Cerebellar nuclear complex (tissue), 1 donor: ENCODE measurements around the gene HECA.
"Not testable (repeated sequence)": the region's sequence is repeated elsewhere in the genome, so short reads cannot be mapped to it uniquely, and the experiment has no call there.

ENCODE experiments used
- DNase-seq, 2 experiments: peaks; one replicate each; lab custom pipeline; 2025; lab: John Stamatoyannopoulos, UW

Gene HECA

DNA sequence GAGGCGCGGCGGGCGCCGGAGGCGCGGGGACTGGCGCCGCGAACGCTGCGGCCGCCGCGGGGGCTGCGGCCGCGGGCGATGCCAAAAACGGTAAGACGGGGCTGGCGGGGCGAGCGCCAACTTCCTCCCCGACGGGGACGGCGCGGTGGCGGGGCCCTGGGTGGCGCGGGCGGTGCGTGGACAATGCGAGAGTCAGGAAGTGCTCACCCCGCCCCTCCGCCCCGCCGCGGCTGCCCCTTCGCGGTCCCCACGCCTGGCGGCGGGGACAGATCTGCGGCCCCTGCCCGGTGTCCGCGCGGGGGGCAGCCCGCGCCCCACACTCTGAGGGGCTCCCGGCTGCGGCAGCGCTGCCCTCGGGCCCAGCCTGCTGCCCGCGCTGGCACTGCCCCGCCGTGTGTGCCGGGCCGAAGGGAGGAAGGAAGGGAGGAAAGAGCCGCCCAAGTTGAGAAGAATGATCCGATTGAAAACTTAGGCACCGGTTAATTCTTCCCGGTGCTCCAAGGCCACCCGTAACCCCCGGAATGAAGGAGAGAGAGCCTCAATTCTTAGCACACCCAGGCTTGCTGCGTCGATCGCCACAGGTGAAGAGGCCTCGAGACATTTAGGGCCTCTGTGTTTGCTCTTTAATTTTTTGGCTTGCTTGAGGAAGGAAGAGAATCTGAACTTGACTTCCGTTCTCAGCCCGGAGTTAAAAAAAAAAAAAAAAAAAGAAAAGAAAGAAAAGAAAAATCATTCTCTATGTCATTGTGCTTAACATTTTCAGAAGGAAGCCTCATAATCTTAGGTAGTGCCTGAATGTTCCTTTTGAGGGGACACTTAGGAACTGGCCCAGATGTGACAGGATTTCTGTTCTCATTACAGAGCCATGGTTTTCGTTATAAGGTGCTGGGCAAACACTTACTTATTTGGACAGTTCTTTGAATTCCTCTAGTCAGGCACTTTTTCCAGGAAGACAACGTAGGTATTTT is 982 bp downstream of the HECA start:
- DNase-seq, result no peak

DNA sequence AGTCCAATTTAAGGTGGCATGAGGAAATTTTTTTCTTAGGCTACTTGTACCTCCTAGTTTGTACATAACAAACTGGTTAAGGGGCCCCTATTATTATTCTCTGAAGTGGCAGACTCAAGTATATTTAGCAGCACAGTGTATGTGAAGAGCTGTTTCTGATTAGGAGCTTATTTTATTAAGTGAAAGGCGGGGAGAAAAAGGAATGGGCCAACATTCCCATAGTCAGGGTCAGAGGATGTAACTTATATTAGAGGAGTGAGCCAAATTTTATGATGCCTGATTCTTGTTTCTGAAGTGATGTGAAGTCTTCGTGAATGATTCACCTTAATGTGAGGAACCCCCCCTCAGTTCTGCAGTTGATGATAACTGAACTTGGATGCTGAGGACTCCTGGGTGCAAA is 2.8 kb downstream of the HECA start:
- DNase-seq, result no peak

DNA sequence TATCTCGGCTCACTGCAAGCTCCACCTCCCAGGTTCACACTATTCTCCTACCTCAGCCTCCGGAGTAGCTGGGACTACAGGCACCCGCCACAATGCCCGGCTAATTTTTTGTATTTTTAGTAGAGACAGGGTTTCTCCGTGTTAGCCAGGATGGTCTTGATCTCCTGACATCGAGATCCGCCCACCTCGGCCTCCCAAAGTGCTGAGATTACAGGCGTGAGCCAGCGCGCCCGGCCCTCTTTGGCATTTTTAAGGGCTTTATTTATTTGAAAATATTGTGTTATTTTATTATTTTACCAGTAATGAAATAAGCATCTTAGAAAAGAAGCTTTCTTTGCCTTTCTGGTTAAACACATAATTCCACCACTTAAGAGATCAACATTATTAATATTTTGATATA is 6.0 kb downstream of the HECA start:
- not testable (repeated sequence) for DNase-seq

DNA sequence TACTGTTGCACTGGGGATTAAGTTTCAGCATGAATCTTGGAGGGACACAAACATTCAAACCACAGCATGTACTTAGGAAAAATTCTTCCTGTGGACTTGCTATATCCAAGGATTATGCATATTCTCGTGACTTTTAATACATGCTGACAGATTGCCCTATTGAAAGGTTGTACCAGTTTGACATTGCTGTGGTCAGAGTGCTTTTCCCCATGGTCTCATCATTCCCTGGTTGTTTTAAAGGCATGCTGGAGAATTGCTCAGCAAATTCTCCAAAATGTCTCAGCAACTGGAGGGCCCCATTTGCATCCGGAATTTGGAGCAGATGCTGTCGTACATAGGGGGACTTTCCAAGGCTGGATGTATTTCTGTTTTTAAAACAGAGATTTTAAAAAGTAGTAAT is 7.4 kb downstream of the HECA start:
- no peak for DNase-seq

DNA sequence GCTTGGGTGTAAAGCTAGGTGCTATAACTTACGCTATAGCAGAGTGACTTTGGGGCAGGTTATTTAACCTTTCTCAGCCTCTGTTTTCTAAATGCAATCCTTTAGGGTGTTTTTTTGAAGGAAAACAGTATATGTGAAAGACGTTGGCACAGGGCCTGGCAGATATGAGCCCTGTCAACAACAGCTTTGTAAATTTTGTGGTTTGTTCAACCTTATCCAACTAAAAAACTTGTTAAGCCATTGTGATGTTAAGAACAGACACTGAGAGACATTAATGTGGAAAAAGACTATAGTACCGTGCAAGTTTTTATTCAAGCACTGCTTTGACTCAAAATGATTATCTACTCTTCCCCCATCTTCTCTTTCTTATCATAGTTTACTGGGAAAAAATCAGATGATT is 8.2 kb downstream of the HECA start:
- no peak for DNase-seq

DNA sequence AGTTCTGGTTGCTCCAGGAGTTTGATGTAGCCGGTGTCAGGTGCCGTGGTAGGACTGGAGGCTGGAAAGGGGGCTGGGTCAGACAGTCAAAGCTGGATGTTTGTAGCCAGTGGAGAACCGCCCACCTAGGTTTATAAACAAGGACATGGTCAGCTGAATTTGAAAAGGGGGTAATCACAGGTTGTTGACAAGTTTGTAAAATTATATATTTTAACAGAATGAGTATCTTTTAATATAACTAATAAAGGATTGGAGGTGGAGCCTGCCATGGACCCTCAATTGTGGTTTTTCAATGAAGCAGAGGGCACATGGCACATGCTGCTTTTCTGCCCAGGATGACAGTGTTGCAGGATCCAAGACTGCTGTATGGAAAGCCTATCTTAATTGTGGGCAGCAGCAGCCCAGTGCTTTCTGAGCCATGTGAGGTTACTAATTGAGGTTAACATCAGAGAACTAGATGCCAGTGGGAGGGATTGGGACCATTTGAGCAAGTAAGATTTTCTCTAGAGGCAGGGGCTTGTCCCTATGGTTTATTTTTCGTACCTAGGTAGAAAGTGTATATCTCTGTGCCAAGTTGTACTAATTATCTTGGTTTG is 9.7 kb downstream of the HECA start:
- DNase-seq, result no peak

DNA sequence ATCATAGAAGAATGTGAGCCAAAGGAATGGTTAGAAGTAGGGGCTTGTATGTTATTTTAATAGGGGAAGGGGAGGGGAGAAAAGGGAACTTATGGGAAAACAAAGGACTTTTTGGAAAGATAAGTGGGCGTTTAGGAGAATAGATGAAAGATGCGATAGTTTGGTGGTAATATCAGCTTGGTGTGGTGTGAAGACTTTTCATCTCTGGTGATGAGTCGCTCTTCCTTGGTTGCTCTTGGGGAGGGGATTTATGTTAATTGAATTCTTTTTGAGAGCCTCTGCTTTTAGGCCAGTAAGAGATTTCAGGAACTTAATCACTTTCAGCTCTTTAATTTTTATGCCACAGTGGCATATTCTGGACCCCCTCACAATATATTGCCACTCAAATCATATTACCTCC is 10.8 kb downstream of the HECA start:
- DNase-seq, result no peak

DNA sequence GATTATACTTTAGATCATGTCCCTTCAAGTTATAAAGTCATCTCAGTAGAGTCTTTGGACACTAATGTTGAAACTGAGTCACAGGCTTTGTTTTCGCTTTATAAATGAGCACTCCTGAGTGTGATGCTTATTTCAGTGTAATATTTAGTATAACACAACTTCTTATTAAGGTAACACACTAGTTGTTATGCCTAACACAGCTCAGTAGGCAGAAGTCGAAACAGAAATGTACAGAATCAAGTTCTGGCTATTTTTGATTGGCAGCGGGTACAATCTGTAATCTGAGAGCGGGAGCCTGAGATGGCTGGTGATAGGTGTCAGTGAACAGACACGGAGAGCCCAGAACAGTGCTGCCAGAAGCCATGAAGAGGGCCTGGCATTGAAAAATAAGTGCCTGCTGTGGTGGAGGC is 11.4 kb downstream of the HECA start:
- DNase-seq, result no peak

DNA sequence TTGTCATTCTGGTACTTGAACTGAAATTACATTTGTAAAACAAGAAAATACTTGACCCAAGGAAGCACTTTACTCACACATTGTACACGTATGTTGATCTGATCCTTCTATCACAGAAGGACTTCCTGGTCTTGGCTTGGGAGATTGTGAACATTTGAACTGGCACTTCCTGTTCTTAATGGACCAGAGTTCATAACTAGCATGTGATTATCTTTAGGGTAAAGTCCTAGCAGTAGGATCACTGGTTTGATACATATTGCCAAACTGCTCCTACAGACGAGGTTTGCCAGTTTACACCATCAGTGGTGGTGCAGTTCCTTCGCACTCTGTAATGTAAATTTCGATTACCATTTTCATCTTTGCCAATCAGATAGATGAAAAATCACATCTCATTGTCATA is 12.7 kb downstream of the HECA start:
- no peak for DNase-seq

DNA sequence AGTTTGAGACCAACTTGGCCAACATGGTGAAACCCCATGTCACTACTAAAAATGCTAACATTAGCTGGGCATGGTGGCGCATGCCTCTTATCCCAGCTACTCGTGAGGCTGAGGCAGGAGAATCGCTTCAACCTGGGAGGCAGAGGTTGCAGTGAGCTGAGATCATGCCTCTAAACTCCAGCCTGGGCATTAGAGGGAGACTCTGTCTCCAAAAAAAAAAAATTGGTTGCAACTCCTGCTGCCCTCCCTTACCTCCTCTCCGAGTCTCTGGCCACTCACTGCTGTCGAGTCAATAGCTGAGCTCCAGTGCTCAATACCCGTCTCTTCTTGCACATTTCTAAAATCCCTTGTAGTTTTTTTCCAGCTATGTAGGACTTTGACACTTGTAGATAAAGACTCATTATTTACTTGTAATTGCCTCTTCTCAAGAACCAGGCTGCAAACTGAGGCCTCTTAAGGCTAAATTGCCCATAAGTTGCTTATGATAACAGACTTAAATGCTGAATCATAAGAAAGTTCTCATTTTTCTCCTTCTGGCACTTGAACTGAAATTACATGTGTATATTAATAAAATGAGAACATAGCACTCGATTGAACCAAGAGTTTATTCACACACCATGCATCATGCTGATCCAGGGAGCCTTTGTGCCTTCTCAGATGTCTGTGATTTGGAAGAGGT is 13.8 kb downstream of the HECA start:
- DNase-seq, result no peak

DNA sequence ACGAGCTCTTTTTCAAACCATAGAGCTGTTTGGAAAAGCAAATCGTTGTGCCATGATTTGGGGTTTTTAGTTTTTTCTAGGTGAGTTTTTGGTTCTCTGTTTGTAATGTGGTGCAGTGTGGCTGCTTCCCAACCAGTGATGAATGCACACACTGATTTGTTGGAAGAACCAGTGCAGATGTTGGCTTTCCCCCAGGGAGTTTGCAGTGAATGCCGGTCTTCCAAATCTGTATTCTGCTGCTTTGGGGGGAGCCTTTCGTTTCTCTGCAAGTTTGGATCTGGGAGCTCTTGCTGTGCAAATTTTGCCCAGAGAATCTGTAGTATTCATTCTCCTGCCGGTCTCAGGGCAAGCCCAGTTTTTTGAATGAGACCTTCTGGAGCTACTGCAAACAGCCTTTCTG is 14.5 kb downstream of the HECA start:
- no peak for DNase-seq

DNA sequence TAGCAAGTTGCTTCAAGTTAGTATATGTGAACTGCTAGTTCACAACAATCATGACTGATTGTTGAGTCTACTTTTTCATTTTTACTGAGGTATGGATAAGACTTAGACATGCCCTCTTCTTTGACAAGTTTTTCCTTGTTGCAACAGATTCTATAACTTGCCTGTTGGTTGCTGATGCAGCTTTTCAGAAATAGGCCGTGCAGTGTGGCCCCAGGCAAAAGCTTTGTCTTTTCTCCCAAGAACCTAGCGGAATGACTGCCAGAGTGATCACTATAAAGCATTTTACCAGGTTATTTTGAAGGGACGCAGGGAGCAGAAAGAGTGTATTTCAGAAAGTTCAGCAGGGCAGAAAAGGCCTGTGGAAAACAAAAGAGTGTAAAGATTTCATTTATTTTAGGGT is 16.0 kb downstream of the HECA start:
- no peak for DNase-seq

DNA sequence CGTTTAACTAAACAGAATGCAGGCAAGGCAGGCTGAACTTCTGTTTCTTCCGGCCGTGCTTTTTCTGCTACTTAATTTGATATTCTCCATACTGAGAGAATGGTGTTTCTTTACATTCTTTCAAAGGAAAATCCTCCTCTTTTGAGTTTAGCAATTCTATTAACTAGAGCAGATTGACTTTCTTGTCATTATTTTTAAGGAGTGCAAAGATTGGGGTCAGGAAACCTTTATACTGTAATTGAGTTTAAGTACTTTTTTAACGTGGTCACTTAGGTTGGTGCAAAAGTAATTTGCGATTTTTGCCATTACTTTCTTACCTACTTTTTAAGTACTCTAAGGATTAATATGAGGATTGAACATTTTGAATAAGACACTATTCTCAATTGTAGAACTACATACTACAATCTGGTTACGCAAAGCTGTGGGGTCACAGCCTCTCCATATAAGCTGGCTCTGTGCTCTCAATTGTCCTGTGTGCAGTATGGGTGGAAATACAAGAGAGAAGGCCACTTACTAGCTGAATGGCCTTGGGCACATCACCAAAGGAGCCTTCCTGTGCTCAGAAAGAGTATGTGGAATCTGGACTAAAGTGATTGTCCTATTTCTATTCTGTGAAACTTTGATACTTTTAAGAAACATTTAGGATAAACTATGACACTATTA is 16.7 kb downstream of the HECA start:
- no peak for DNase-seq

DNA sequence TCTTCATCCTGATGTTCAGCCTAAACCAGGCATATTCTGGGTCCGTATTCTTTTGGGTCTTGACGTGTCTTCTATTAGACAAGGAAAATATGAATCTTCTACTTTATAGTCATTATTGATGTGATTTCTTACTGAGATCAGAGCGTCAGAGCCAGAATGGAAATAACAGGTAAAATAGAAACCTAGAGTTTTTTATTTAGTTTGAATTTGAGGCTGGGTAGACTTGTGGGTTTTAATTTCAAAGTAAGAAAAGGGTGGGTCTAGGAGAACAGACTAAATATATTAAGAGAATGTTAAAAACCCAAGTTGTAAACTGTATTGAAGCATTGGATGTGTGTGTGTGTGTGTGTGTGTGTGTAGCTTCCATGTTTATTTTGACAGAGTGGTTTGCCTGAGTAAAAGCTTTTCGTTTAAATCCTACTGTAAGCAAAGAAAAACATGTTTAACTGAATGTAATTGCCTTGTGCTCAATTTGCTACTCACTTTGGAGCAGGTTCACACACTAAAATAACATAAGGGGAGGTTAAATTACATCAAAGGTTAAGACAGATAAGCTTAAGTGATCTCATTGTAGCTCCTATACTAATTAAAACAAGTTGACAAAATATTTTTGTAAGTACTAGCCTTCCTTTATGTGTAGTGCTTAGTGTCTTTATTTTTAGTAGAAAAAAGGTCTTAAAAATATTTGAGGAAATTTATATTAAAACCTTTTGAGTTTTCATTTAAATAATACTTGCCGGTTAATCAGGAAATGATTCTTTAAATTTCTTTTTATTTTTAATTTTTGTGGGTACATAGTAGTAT is 17.4 kb downstream of the HECA start:
- no peak for DNase-seq

DNA sequence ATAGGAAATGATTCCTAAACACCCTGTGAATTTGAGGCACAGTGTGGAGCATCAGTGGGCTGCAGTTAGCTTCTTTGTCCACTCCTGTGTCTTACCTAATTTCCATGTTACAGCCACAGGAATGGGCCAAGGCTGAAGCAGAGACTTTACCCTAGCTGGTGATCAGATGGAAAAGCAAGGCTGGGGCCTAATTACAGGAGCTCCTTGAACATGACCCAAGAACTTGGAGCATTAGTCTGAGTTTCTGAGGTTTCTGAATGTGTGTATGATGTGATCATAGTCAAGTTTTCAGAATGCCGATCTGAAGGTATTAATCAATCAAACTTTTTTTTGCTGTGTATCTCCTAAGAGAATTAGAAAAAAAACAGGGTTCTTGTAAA is 18.0 kb downstream of the HECA start:
- DNase-seq, result no peak

DNA sequence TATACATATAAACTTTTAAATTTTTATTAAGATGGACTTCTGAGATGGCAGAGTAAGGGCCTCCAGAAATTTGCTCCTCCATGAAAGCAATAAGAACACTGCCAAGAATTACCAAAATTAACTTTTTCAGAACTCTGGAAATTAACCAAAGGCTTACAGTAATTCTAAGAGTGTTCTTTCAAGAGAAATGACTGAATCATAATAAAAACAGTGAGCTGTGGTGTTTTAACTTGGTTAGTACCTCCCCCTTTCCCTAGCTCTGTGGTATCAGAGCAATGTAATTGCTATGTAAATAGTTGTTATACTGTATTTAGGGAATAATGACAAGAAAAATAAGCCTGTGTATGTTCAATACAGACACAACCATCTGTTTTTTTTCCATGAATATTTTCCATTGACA is 19.0 kb downstream of the HECA start:
- no peak for DNase-seq

DNA sequence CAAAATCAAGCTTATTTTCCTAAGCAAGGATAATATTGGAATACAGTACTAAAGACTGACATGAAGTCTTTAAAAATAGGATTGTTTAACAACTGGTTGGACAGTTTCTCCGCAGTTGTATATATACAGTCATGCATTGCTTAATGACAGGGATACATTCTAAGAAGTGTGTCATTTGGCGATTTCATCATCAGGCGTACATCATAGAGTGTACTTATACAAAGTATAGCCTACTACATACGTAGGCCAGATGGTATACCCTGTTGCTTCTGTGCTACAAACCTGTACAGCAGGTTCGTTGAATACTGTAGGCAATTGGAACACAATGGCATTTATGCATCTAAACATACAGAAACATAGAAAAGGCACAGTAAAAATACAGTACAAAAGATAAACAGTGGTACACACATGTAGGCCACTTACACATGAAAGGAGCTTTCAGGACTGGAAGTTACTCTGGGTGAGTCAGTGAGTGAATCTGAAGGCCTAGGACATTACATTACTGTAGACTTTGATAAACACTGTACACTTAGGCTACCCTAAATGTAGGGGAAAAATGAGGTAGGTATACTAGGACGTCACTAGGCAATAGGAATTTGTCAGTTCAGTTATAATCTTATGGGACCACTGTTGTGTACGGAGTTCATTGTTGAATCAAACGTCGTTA is 20.1 kb downstream of the HECA start:
- DNase-seq, result no peak

DNA sequence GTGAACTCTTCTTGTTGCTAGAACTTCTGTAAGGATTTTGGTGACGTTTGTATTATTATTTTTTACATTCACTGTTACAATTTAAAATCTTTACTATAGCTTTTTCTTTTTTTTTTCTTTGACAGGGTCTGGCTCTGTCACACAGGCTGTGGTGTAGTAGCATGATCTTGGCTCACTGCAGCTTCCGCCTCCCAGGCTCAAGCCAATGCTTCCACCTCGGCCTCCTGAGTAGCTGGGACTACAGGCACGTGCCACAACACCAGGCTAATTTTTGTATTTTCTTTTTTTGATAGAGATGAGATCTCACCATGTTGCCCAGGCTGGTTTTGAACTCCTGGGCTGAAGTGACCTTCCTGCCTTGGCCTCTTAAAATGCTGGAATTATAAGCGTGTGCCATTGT is 21.2 kb downstream of the HECA start:
- DNase-seq, result no peak

DNA sequence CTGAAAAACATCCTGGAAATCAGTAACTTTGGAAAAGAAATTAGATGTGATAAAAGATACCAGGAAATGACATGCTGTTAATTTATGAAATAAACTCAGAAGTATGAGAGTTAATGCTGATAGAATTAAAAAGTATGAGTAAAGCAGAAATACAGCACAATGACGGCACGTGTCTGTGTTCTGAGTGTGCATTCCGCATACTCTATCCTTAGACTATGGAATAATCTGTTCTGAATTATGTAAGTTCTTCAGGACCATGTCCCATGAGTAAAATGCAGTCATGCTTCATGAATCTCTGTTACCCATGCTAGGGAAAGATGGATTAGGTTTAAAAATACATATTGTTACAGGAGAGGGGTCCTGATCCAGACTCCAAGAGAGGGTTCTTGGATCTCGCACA is 21.7 kb downstream of the HECA start:
- DNase-seq, result no peak

DNA sequence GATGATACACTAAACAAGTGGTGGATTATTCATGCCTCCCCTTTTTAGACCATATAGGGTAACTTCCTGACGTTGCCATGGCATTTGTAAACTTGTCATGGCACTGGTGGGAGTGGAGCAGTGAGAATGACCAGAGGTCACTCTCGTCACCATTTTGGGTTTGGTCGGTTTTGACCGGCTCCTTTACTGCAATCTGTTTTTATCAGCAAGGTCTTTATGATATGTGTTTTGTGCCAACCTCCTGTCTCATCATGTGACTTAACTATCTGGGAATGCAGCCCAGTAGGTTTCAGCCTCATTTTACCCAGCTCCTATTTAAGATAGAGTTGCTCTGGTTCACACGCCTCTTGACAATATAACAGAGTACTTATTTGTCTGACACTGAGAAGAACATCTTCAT is 22.2 kb downstream of the HECA start:
- DNase-seq, result not testable (repeated sequence)

DNA sequence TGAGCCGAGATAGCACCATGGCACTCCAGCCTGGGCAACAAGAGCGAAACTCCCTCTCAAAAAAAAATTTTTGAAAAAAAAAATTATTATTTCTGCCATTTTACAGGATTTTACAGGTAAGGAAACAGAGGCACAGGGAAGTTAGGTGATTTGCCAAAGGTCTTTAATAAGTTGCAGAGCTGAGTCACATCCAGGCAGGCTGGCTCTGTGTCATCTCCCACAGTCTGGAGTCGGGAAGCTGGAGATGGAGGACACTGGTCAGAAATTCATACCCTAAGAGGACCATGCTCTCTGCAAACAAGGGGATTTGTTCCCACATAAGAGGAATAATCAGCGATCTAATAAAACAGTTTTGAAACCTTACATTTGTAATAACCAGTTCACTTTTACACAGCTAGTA is 24.1 kb downstream of the HECA start:
- DNase-seq, result no peak
